K562 (cell line): ENCODE measurements around the gene PRPH2. TPM values are rescaled to one million over a fixed set of nuclear protein-coding genes. Genes with fewer than 3 reads are reported as not detected.
A peak's percentile ranks its signal among the peaks of the same experiment; 100 is the strongest.

Source experiments
- BRCA1 ChIP-seq, 2 experiments: fragments of 450-650 bp in 1 of 2; sonication (generic) in 1 of 2; formaldehyde crosslinking in 1 of 2; IDR thresholded peaks; 2 replicates each; pipeline versions ENCODE4 v1.5.0 to v1.6.1; 2017 to 2020; ENCODE audit warnings: mild to moderate bottlenecking in 1 of 2, missing genetic modification reagents in 1 of 2
- ESRRB ChIP-seq: fragments of 250-450 bp; sonication (Bioruptor Pico); IDR thresholded peaks from 2 replicates; pipeline ENCODE4 v1.5.0; 2020; ENCODE audit warnings: mild to moderate bottlenecking, moderate library complexity, borderline replicate concordance
- GTF2F1 ChIP-seq: IDR thresholded peaks from 2 replicates; pipeline ENCODE4 v1.6.1; 2011; ENCODE audit warnings: low read depth, low read length, improper control_type of control experiment
- JUND ChIP-seq, 2 experiments: IDR thresholded peaks; 2 replicates in 1 of 2; 3 replicates in 1 of 2; pipeline ENCODE4 v1.6.1; 2011; ENCODE audit warnings: borderline replicate concordance in 2 of 2, low read depth in 2 of 2, low read length in 2 of 2, improper control_type of control experiment in 1 of 2, missing biosample characterization in 1 of 2, missing genetic modification characterization in 1 of 2, missing genetic modification reagents in 1 of 2
- PHF21A ChIP-seq: fragments of 450-650 bp; IDR thresholded peaks from 2 replicates; pipeline ENCODE4 v1.6.1; 2017; ENCODE audit warnings: low read depth, borderline replicate concordance
- POLR3A ChIP-seq: IDR thresholded peaks from 2 replicates; pipeline ENCODE4 v1.6.1; 2011; ENCODE audit warnings: borderline replicate concordance, mild to moderate bottlenecking, moderate library complexity; ENCODE audit not compliant: insufficient read length, insufficient read depth; ENCODE audit errors: extremely low read depth
- SMARCA5 ChIP-seq: fragments of 450-650 bp; IDR thresholded peaks from 2 replicates; pipeline ENCODE4 v1.6.1; 2016
- THRAP3 ChIP-seq: fragments of 450-650 bp; IDR thresholded peaks from 2 replicates; pipeline ENCODE4 v1.6.1; 2016; ENCODE audit warnings: mild to moderate bottlenecking, inconsistent platforms, borderline replicate concordance
- ZC3H8 ChIP-seq: fragments of 450-650 bp; IDR thresholded peaks from 2 replicates; pipeline ENCODE4 v1.6.1; 2017
- ZNF354B ChIP-seq: fragments of 250-450 bp; sonication (Bioruptor Pico); IDR thresholded peaks from 2 replicates; pipeline ENCODE4 v1.4.0; 2020
- ZNF695 ChIP-seq: fragments of 450-650 bp; formaldehyde crosslinking; IDR thresholded peaks from 2 replicates; pipeline ENCODE4 v1.4.0; 2020; ENCODE audit warnings: mild to moderate bottlenecking, moderate library complexity
- polyA plus RNA-seq, 8 experiments: library from polyadenylated mRNA; depleted of rRNA in 4 of 8; stranded (reverse) in 5 of 8; unstranded in 3 of 8; fragments of >200 nt; fragmentation: Nextera tagmentation in 2 of 8; fragmentation: Illumina TruSeq in 1 of 8; extraction: Ambion mirVana in 2 of 8; extraction: Trizol in 1 of 8; gene quantifications; 2 replicates each; pipeline versions ENCODE4 v1.2.1 to v1.2.3, GENCODE V29; 2011 to 2014; ENCODE audit warnings: inconsistent platforms in 1 of 8, missing spikeins in 1 of 8
- total RNA-seq, 7 experiments: library from RNA; depleted of rRNA in 6 of 7; stranded (reverse); fragments of >200 nt in 6 of 7; fragmentation: Illumina TruSeq in 2 of 7; extraction: Trizol in 2 of 7; gene quantifications; 2 replicates each; pipeline versions ENCODE4 v1.2.1 to v1.2.3, GENCODE V29; 2011 to 2021; ENCODE audit warnings: low replicate concordance in 1 of 7
- TF ChIP-seq, protein P1 (sequence below), 2 experiments: IDR thresholded peaks in 1 of 2; conservative IDR thresholded peaks in 1 of 2; 2 replicates each; pipeline ENCODE4 v1.6.1; 2016; ENCODE audit warnings: low read depth in 2 of 2, mild to moderate bottlenecking in 1 of 2, missing compliant biosample characterization in 1 of 2, missing genetic modification characterization in 1 of 2, moderate library complexity in 1 of 2
- TF ChIP-seq, protein P2 (sequence below): fragments of 450-650 bp; IDR thresholded peaks from 2 replicates; pipeline ENCODE4 v1.6.1; 2016; ENCODE audit warnings: mild to moderate bottlenecking
- TF ChIP-seq, protein P3 (sequence below): IDR thresholded peaks from 2 replicates; pipeline ENCODE4 v1.6.1; 2012; ENCODE audit warnings: low read depth, low read length, improper control_type of control experiment, borderline replicate concordance
- TF ChIP-seq, protein P4 (sequence below): sonication (generic); formaldehyde crosslinking; IDR thresholded peaks from 2 replicates; pipeline ENCODE4 v1.8.0; 2022; ENCODE audit warnings: mild to moderate bottlenecking, missing genetic modification reagents

The PRPH2 gene
- total and polyA plus RNA-seq, 9 of the 15 experiments (the other 6 are each of a cell fraction or from before 2014, with no cell fraction given): 0.03 to 0.11 (median 0.03) TPM; not detected in 5

DNA sequence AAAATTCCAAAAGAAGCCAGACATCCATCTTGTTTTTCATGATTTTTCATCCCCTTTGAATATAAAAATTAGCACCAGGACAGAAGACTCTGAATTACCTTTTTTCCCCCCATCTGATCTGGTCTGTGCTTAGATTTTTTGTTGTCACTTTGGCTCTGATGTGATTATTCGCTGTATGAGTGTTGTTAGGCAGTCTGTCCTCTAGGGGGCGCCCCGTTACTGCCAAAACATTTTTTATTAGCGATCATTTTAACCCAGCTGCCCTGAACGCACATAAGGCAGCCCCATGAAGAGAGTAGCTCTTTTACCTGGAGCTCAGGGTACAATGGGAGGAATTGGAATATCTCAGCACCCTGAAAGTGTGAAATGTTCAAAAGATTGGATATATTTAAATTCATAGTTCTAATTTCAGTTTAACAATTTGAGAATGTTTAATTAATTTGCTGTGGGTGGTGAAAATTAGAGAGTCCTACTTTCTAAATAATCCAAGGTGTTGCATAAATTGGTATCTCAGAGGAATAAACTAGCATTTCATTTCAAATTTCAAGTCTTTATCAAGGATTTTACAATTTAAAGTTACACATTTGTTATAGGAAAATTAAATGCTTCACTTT is 60.8 kb downstream of the PRPH2 start (continued):
- TF ChIP-seq, protein P1, sequence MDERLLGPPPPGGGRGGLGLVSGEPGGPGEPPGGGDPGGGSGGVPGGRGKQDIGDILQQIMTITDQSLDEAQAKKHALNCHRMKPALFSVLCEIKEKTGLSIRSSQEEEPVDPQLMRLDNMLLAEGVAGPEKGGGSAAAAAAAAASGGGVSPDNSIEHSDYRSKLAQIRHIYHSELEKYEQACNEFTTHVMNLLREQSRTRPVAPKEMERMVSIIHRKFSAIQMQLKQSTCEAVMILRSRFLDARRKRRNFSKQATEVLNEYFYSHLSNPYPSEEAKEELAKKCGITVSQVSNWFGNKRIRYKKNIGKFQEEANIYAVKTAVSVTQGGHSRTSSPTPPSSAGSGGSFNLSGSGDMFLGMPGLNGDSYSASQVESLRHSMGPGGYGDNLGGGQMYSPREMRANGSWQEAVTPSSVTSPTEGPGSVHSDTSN (CRISPR knock-in tag; IDR thresholded peaks at IDR 0.05; ENCODE audit: low read depth): no peak
- TF ChIP-seq, protein P1 (tag; conservative IDR thresholded peaks at IDR 0.05; ENCODE audit: low read depth): no peak
- TF ChIP-seq ZNF354B (CRISPR knock-in tag) (no peak), PHF21A (no peak), ESRRB (CRISPR knock-in tag) (no peak), JUND (IDR thresholded peaks at IDR 0.05; ENCODE audit: borderline replicate concordance, low read depth, low read length) (peak; percentile 54; the same call in 1 of the 2 replicates), JUND (tag; IDR thresholded peaks at IDR 0.05; ENCODE audit: borderline replicate concordance, low read depth, low read length) (no peak; the same call in 2 of the 3 replicates), POLR3A (no peak), ZC3H8 (no peak), BRCA1 (IDR thresholded peaks at IDR 0.05) (no peak), BRCA1 (CRISPR knock-in tag; IDR thresholded peaks at IDR 0.05) (no peak), THRAP3 (no peak), GTF2F1 (no peak), SMARCA5 (no peak), ZNF695 (no peak)
- TF ChIP-seq, protein P2, sequence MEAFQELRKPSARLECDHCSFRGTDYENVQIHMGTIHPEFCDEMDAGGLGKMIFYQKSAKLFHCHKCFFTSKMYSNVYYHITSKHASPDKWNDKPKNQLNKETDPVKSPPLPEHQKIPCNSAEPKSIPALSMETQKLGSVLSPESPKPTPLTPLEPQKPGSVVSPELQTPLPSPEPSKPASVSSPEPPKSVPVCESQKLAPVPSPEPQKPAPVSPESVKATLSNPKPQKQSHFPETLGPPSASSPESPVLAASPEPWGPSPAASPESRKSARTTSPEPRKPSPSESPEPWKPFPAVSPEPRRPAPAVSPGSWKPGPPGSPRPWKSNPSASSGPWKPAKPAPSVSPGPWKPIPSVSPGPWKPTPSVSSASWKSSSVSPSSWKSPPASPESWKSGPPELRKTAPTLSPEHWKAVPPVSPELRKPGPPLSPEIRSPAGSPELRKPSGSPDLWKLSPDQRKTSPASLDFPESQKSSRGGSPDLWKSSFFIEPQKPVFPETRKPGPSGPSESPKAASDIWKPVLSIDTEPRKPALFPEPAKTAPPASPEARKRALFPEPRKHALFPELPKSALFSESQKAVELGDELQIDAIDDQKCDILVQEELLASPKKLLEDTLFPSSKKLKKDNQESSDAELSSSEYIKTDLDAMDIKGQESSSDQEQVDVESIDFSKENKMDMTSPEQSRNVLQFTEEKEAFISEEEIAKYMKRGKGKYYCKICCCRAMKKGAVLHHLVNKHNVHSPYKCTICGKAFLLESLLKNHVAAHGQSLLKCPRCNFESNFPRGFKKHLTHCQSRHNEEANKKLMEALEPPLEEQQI: no peak; the same call in 1 of the 2 replicates
- TF ChIP-seq, protein P3, sequence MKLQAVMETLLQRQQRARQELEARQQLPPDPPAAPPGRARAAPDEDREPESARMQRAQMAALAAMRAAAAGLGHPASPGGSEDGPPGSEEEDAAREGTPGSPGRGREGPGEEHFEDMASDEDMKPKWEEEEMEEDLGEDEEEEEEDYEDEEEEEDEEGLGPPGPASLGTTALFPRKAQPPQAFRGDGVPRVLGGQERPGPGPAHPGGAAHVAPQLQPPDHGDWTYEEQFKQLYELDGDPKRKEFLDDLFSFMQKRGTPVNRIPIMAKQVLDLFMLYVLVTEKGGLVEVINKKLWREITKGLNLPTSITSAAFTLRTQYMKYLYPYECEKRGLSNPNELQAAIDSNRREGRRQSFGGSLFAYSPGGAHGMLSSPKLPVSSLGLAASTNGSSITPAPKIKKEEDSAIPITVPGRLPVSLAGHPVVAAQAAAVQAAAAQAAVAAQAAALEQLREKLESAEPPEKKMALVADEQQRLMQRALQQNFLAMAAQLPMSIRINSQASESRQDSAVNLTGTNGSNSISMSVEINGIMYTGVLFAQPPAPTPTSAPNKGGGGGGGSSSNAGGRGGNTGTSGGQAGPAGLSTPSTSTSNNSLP: peak; percentile 92; the same call in 1 of the 2 replicates
- TF ChIP-seq, protein P4, sequence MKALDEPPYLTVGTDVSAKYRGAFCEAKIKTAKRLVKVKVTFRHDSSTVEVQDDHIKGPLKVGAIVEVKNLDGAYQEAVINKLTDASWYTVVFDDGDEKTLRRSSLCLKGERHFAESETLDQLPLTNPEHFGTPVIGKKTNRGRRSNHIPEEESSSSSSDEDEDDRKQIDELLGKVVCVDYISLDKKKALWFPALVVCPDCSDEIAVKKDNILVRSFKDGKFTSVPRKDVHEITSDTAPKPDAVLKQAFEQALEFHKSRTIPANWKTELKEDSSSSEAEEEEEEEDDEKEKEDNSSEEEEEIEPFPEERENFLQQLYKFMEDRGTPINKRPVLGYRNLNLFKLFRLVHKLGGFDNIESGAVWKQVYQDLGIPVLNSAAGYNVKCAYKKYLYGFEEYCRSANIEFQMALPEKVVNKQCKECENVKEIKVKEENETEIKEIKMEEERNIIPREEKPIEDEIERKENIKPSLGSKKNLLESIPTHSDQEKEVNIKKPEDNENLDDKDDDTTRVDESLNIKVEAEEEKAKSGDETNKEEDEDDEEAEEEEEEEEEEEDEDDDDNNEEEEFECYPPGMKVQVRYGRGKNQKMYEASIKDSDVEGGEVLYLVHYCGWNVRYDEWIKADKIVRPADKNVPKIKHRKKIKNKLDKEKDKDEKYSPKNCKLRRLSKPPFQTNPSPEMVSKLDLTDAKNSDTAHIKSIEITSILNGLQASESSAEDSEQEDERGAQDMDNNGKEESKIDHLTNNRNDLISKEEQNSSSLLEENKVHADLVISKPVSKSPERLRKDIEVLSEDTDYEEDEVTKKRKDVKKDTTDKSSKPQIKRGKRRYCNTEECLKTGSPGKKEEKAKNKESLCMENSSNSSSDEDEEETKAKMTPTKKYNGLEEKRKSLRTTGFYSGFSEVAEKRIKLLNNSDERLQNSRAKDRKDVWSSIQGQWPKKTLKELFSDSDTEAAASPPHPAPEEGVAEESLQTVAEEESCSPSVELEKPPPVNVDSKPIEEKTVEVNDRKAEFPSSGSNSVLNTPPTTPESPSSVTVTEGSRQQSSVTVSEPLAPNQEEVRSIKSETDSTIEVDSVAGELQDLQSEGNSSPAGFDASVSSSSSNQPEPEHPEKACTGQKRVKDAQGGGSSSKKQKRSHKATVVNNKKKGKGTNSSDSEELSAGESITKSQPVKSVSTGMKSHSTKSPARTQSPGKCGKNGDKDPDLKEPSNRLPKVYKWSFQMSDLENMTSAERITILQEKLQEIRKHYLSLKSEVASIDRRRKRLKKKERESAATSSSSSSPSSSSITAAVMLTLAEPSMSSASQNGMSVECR (CRISPR knock-in tag): no peak
